ENCODE results near the gene INTS13.
"Not testable (repeated sequence)": the region's sequence is repeated elsewhere in the genome, so short reads cannot be mapped to it uniquely, and the experiment has no call there.

INTS13 gene

DNA sequence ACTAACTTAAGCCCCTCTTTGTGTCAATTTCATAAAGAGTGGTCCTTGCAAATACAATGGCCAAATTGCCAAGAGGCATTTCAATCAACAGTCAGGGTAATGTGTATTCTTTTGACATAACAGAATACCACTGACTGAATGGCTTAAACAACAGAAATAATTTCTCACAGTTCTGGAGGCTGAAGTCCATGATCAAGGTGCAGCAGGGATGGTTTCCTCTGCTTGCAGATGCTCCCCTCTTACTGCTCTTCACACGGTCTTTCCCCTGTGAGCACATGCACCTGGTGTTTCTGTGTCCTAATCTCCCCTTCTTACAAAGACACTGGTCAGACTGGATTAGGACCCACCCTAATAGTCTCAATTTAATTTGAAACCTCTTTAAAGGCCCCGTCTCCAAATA is 32.4 kb upstream of the INTS13 start:
- ChIA-PET CTCF (no interaction called here), POLR2A (no interaction called here)
- TF ChIP-seq, protein P1, sequence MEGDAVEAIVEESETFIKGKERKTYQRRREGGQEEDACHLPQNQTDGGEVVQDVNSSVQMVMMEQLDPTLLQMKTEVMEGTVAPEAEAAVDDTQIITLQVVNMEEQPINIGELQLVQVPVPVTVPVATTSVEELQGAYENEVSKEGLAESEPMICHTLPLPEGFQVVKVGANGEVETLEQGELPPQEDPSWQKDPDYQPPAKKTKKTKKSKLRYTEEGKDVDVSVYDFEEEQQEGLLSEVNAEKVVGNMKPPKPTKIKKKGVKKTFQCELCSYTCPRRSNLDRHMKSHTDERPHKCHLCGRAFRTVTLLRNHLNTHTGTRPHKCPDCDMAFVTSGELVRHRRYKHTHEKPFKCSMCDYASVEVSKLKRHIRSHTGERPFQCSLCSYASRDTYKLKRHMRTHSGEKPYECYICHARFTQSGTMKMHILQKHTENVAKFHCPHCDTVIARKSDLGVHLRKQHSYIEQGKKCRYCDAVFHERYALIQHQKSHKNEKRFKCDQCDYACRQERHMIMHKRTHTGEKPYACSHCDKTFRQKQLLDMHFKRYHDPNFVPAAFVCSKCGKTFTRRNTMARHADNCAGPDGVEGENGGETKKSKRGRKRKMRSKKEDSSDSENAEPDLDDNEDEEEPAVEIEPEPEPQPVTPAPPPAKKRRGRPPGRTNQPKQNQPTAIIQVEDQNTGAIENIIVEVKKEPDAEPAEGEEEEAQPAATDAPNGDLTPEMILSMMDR (IDR thresholded peaks at IDR 0.05; ENCODE audit: insufficient read depth, low read length, missing control alignments): no peak
- no peak for DNase-seq (ENCODE audit: low read depth, low spot score)
- H3K4me3 ChIP-seq (ENCODE audit: low read depth, low read length): no peak overlapping the region

DNA sequence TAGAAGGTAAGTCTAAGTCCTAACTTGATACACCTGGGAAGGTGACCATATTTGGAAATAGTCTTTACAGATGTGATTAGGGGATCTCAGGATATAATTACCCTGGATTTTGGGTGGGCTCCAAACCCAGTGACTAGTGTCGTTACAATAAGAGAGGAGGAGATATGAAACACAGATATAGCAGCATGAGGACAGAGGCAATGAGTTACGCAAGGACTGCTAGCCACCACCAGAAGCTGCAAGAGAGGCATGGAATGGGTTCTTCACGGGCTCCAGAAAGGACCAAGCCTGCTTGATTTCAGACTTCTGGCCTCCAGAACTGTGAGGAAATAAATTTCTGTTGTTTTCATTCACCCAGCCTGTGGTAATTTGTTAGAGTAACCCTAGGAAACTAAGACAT is 29.1 kb upstream of the INTS13 start:
- CTCF ChIA-PET: interaction anchor here (0.9 kb wide), 1 partner anchor 82 kb away, joined by 3 read pairs; no protein-coding TSS in a partner anchor
- POLR2A ChIA-PET: no interaction called here
- TF ChIP-seq, protein P1 (IDR thresholded peaks at IDR 0.05; ENCODE audit: insufficient read depth, low read length, missing control alignments): no peak
- no peak for DNase-seq (ENCODE audit: low read depth, low spot score)
- H3K4me3 ChIP-seq (ENCODE audit: low read depth, low read length): no peak overlapping the region

DNA sequence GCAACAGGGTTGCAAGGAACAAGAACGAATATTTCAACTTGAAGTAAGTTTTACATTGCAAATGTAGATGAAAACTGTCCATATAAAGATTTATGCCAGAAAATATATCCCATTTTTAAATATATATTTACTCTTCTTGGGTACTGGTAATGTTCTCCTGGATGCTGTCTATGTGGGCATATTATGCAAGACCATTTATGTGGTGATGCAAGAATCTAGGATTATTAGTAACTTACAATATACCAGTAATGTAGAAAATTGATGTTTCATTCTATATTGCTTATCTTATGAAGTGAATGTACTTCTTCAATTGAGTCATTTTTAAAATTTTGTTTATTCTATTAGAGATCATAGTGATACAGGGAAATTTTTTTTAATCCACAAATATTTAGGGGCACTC is 25.6 kb upstream of the INTS13 start:
- ChIA-PET POLR2A (no interaction called here), CTCF (interaction anchor here (1.2 kb wide), 1 partner anchor 342 kb away, joined by 5 read pairs; no protein-coding TSS in a partner anchor)
- H3K4me3 ChIP-seq (ENCODE audit: low read depth, low read length): no peak overlapping the region
- DNase-seq (ENCODE audit: low read depth, low spot score): no peak
- TF ChIP-seq, protein P1 (IDR thresholded peaks at IDR 0.05; ENCODE audit: insufficient read depth, low read length, missing control alignments): no peak

DNA sequence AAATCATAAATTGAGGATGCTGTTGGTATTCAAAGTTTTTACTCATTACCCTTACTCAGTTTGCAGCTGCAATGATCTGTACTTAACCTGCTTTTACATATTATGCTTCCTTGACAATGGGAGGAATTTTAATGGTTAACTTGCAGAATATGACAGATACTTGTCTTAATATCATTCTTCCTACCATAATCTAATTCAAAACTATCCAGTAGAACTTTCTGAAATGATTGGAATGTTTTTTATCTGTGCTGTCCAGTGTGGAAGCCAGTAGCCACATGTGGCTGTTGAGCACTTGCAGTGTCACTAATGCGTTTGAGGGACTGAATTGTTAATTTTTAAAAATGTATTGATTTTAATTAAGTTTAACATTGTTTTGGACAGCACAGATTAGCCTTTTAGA is 24.0 kb upstream of the INTS13 start:
- no peak overlapping the region for H3K4me3 ChIP-seq (ENCODE audit: low read depth, low read length)
- ChIA-PET CTCF (interaction anchor here (1.8 kb wide), 1 partner anchor 15 kb away, joined by 3 read pairs; no protein-coding TSS in a partner anchor), POLR2A (no interaction called here)
- TF ChIP-seq, protein P1 (IDR thresholded peaks at IDR 0.05; ENCODE audit: insufficient read depth, low read length, missing control alignments): no peak
- no peak for DNase-seq (ENCODE audit: low read depth, low spot score)

DNA sequence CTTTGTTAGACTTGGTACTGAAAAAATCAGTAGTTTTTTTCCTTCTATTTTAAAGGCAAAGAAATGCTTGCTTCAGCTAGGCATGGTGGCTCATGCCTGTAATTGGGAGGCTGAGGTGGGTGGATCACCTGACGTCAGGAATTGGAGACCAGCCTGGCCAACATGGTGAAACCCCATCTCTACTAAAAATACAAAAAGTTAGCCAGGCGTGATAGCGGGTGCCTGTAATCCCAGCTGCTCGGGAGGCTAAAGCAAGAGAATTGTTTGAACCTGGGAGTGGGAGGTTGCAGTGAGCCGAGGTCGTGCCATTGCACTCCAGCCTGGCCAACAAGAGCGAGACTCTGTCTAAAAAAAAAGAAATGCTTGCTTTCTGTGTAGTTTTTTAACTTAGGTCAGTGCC is 23.6 kb upstream of the INTS13 start:
- DNase-seq (ENCODE audit: low read depth, low spot score); POLR2A ChIA-PET; H3K4me3 ChIP-seq (ENCODE audit: low read depth, low read length): not testable (repeated sequence)
- CTCF ChIA-PET: interaction anchor here (1.8 kb wide), 1 partner anchor 15 kb away, joined by 3 read pairs; no protein-coding TSS in a partner anchor

DNA sequence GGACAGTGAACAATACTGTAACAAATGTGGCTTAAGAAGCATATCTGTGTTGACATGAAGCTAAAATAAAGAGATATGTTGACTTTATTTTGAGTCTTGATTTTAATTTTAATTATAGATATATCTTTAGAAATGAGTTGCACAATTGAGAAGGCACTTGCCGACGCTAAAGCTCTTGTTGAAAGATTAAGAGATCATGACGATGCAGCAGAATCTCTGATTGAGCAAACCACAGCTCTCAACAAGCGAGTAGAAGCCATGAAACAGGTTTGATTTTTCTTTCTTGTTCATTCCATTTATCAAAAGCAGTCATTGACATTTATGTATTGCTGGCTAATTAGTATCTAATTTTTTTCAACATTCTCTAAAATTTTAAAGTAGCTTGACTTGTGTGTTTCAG is 16.2 kb upstream of the INTS13 start:
- CTCF ChIA-PET: interaction anchor here (0.7 to 1.6 kb wide), 3 partner anchors 47 to 60 kb away, joined by 3 read pairs; no protein-coding TSS in a partner anchor
- TF ChIP-seq, protein P1 (IDR thresholded peaks at IDR 0.05; ENCODE audit: insufficient read depth, low read length, missing control alignments): no peak
- no peak overlapping the region for H3K4me3 ChIP-seq (ENCODE audit: low read depth, low read length)
- no peak for DNase-seq (ENCODE audit: low read depth, low spot score)
- POLR2A ChIA-PET: no interaction called here

DNA sequence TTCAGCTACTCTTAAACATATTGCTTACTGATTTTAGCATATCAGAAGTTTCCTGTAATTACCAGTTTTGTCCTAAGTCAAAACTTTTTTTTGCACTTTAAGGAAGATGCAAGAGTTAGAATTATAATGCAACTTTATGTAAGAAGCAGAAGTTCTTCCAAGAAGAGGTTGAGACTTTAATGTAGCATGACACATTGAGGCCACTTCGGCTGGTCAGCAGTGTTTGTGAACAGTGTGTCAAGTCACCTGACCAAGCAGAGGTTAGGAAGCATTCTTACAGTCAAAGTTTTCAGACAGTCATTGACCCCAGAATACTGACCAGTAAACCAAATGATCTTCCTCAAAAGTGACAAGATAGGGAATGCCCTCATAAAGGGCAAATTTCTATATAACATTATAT is 15.7 kb upstream of the INTS13 start:
- POLR2A ChIA-PET: no interaction called here
- H3K4me3 ChIP-seq (ENCODE audit: low read depth, low read length): no peak overlapping the region
- CTCF ChIA-PET: interaction anchor here (1.6 kb wide), 1 partner anchor 57 kb away, joined by 3 read pairs; no protein-coding TSS in a partner anchor
- TF ChIP-seq, protein P1 (IDR thresholded peaks at IDR 0.05; ENCODE audit: insufficient read depth, low read length, missing control alignments): no peak
- DNase-seq (ENCODE audit: low read depth, low spot score): no peak

All from AG04449 (cell line).